GM12873 (cell line): ENCODE measurements around the gene SLC34A1.

ENCODE experiments used
- CTCF ChIP-seq: IDR thresholded peaks from 2 replicates; pipeline ENCODE4 v1.5.1; 2012; ENCODE audit warnings: low read depth, mild to moderate bottlenecking, moderate library complexity, low read length, control low read depth; ENCODE audit not compliant: insufficient read depth; ENCODE audit errors: missing control alignments

The SLC34A1 gene

GRCh38 chr5:177362292-177362609, 22.0 kb upstream of the SLC34A1 start:
- no peak for TF ChIP-seq CTCF

DNA sequence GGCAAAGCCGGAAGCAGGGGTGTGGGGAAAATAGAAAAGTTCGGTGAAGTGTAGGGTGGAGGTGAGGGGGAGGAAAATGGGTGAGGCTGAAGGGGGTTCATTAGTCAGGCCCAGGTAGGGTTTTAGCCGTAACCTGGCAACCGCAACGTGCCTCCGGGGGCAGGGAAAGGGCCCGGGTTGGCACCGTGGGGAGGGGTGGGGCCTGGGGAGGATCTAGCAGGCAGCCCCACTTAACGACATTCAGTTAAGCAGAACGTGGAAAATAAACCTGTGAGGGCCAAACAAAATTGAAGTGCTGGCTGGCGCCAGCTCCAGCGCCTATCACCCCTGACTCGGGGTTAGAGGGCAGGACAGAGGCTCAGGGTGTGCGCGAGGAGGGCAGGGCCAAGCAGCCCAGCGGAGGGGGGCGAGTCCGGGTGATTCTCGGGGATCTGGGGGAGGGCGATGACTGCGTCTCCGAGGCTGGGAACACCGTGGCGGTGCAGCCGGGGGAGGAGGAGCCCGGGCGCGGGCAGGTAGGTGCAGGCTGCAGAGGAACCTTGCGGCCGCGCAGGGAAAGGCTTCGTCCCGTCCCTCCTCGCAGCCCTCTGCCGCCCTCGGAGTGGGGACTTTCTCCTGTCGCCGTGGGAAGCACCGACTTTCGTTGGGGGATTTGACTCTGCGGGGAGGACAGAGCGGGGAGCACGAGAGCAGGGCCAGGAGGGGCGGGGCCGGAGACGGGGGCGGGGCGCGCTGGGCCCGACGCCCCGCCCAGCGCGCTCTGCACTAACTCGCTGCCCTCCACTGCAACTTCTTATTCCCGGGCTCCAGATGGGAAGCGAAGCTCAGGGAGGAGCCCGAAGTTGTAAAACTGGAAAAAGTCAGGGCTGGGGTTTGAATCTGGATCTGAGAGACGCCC, 21.4 kb upstream of the SLC34A1 start:
- TF ChIP-seq CTCF, result no peak

GRCh38 chr5:177363565-177363964, 20.7 kb upstream of the SLC34A1 start:
- no peak for TF ChIP-seq CTCF

DNA sequence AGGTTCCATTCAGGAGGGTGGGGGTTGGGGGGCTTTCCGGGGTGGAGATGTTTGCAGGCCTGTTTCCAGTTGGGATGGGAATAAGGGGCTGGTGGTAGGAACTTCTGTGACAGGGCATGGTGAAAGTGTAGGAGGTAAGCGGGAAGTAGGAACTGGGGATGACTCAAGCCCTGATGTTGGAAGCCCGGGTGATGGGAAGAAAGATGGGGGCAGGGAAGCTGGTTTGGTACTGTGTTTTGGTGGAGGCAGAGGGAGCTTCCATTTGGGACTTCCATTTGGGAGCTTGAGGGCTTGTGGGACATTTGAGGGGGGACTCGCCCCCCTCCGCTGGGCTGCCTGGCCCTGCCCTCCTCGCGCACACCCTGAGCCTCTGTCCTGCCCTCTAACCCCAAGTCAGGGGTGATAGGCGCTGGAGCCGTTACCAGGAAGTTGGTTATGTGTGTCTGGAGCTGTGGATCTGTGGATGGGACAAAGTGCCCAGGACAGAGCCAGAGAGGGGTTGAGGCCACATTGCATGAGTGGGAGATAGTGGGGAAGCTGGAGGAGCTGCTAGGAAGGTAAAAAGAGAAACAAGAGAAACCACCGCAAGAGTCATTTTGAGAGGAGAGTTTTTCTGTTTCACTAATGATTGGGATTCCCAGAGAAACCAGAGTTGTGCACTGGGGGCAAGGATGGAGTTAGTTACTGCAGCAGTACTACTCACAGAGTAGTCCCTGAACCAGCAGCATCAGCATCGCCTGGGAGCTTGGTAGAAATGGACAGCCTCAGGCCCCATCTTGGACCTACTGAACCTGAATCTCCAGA, 19.9 kb upstream of the SLC34A1 start:
- TF ChIP-seq CTCF, result no peak

DNA sequence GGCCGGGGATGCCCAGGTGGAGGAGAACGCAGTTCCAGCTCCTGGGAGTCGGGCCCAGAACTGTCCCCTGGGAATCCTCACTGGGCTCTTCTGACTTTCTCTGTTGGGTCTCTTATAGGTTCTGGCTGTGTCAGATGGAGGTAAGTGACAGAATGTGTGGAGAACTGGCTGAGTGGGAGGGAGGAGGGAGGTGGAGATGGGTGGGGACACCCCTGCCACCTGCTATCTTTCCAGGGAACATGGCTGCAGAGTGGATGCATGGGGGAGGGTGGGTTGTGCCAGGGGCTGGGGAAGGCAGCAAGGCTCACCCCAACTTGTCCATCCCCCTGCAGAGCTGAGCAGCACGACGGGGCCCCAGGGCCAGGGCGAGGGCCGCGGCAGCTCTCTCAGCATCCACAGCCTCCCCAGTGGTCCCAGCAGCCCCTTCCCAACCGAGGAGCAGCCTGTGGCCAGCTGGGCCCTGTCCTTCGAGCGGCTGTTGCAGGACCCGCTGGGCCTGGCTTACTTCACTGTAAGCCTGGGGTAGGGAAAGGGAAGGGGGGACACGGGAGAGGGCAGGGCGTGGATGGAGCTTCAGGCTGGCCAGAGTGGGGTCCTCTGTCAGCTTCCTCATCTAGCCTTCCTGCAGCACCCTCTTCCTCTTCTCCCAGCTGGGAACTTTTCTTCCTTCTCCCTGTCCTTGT, 18.2 kb upstream of the SLC34A1 start:
- TF ChIP-seq CTCF, result no peak

DNA sequence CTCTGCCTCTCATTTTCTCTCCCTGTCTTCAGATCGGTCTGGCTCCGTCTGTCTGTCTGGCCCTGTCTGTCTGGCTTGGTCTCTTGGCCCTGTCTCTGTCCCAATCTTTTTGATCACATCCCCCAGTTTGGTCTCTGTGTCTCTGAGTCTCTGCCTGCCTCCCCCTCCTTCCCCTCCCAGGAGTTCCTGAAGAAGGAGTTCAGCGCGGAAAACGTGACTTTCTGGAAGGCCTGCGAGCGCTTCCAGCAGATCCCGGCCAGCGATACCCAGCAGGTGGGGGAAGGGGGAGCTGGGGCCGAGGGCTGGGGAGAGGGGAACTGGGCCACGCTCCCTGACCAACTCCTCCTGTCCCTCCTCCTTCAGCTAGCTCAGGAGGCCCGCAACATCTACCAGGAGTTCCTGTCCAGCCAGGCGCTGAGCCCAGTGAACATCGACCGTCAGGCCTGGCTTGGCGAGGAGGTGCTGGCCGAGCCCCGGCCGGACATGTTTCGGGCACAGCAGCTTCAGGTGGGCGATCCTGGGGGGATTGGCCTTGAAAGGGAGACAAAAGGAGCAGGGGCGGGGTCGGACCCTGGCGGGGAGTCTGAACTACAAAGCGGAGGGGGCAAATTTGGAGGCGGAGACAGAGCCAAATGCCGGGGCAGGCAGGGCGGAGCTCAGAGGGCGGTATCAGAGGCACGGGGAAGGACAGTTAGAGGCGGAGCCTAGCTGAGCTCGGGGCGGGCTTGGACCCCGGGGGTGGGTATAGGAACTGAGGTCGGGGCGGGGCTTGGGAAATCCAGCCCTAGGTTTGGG, 17.5 kb upstream of the SLC34A1 start:
- TF ChIP-seq CTCF, result no peak
